ENCODE results near the gene PDE11A.

Gene PDE11A

GRCh38 chr2:177603181-177603580 is 469.4 kb downstream of the PDE11A start:
- no peak for TF ChIP-seq EZH2phosphoT487 (IDR thresholded peaks at IDR 0.05; ENCODE audit: low read depth)
- TF ChIP-seq CTCF (IDR thresholded peaks at IDR 0.05; ENCODE audit: low read depth, low read length): no peak
- no peaks in the 10 kb centered on the region for H3K9me3 ChIP-seq (ENCODE audit: insufficient read depth, low read length)
- no peak overlapping the region for H3K9ac ChIP-seq (ENCODE audit: low read length)
- H3K4me2 ChIP-seq (ENCODE audit: low read length): no peak overlapping the region
- H3K36me3 ChIP-seq (replicated peaks; ENCODE audit: low read depth, low read length): no peaks in the 10 kb centered on the region
- no peaks in the 10 kb centered on the region for H3K79me2 ChIP-seq (ENCODE audit: low read length)
- H3K27me3 ChIP-seq (ENCODE audit: low read depth, low read length): peaks cover 13% of the 10 kb centered on the region; the same call in 1 of the 2 replicates
- no peaks in the 10 kb centered on the region for H4K20me1 ChIP-seq (ENCODE audit: insufficient read depth, low read length)
- H2AFZ ChIP-seq (ENCODE audit: low read depth, low read length): no peak overlapping the region
- H3K4me3 ChIP-seq (ENCODE audit: low read length): no peak overlapping the region
- H3K27ac ChIP-seq (ENCODE audit: low read length): no peak overlapping the region
- peaks cover 3% of the 10 kb centered on the region; the same call in 1 of the 2 replicates for H3K4me1 ChIP-seq (ENCODE audit: low read length)

- H3K4me2 ChIP-seq (ENCODE audit: low read length): no peak overlapping the region
- H3K27ac ChIP-seq (ENCODE audit: low read length): no peak overlapping the region
- no peak overlapping the region for H3K4me3 ChIP-seq (ENCODE audit: low read length)
- no peak for TF ChIP-seq CTCF (IDR thresholded peaks at IDR 0.05; ENCODE audit: low read depth, low read length)
- TF ChIP-seq EZH2phosphoT487 (IDR thresholded peaks at IDR 0.05; ENCODE audit: low read depth): no peak
- H3K9ac ChIP-seq (ENCODE audit: low read length): no peak overlapping the region
- H3K4me1 ChIP-seq (ENCODE audit: low read length): peaks cover 3% of the 10 kb centered on the region; the same call in 1 of the 2 replicates
- H4K20me1 ChIP-seq (ENCODE audit: insufficient read depth, low read length): no peaks in the 10 kb centered on the region
- no peaks in the 10 kb centered on the region for H3K9me3 ChIP-seq (ENCODE audit: insufficient read depth, low read length)
- no peaks in the 10 kb centered on the region for H3K79me2 ChIP-seq (ENCODE audit: low read length)
- no peaks in the 10 kb centered on the region for H3K36me3 ChIP-seq (replicated peaks; ENCODE audit: low read depth, low read length)
- peaks cover 13% of the 10 kb centered on the region; the same call in 1 of the 2 replicates for H3K27me3 ChIP-seq (ENCODE audit: low read depth, low read length)
- H2AFZ ChIP-seq (ENCODE audit: low read depth, low read length): no peak overlapping the region
Observed at GRCh38 chr2:177602611-177603164, 469.9 kb downstream of the PDE11A start.

- H3K9me3 ChIP-seq (ENCODE audit: insufficient read depth, low read length): no peaks in the 10 kb centered on the region
- no peak overlapping the region for H2AFZ ChIP-seq (ENCODE audit: low read depth, low read length)
- H3K27ac ChIP-seq (ENCODE audit: low read length): no peak overlapping the region
- no peaks in the 10 kb centered on the region for H4K20me1 ChIP-seq (ENCODE audit: insufficient read depth, low read length)
- H3K79me2 ChIP-seq (ENCODE audit: low read length): no peaks in the 10 kb centered on the region
- peaks cover 13% of the 10 kb centered on the region; the same call in 1 of the 2 replicates for H3K27me3 ChIP-seq (ENCODE audit: low read depth, low read length)
- H3K4me1 ChIP-seq (ENCODE audit: low read length): peaks cover 3% of the 10 kb centered on the region; the same call in 1 of the 2 replicates
- no peaks in the 10 kb centered on the region for H3K36me3 ChIP-seq (replicated peaks; ENCODE audit: low read depth, low read length)
- no peak overlapping the region for H3K9ac ChIP-seq (ENCODE audit: low read length)
- no peak overlapping the region for H3K4me3 ChIP-seq (ENCODE audit: low read length)
- H3K4me2 ChIP-seq (ENCODE audit: low read length): no peak overlapping the region
- TF ChIP-seq EZH2phosphoT487 (IDR thresholded peaks at IDR 0.05; ENCODE audit: low read depth): no peak
- TF ChIP-seq CTCF (IDR thresholded peaks at IDR 0.05; ENCODE audit: low read depth, low read length): no peak
Observed at GRCh38 chr2:177600917-177601316, 471.7 kb downstream of the PDE11A start.

GRCh38 chr2:177599956-177600355 is 472.6 kb downstream of the PDE11A start:
- Histone ChIP-seq H3K27ac (ENCODE audit: low read length) (no peak overlapping the region), H3K9ac (ENCODE audit: low read length) (no peak overlapping the region), H3K79me2 (ENCODE audit: low read length) (no peaks in the 10 kb centered on the region), H3K9me3 (ENCODE audit: insufficient read depth, low read length) (no peaks in the 10 kb centered on the region), H3K27me3 (ENCODE audit: low read depth, low read length) (peaks cover 13% of the 10 kb centered on the region; the same call in 1 of the 2 replicates), H4K20me1 (ENCODE audit: insufficient read depth, low read length) (no peaks in the 10 kb centered on the region), H3K36me3 (replicated peaks; ENCODE audit: low read depth, low read length) (no peaks in the 10 kb centered on the region), H3K4me2 (ENCODE audit: low read length) (no peak overlapping the region), H3K4me1 (ENCODE audit: low read length) (peaks cover 3% of the 10 kb centered on the region; the same call in 1 of the 2 replicates), H3K4me3 (ENCODE audit: low read length) (no peak overlapping the region), H2AFZ (ENCODE audit: low read depth, low read length) (no peak overlapping the region)
- TF ChIP-seq EZH2phosphoT487 (IDR thresholded peaks at IDR 0.05; ENCODE audit: low read depth) (no peak), CTCF (IDR thresholded peaks at IDR 0.05; ENCODE audit: low read depth, low read length) (no peak)
